K562 (cell line): ENCODE data around the gene MTOR. TPM values are rescaled to one million over a fixed set of nuclear protein-coding genes. Genes with fewer than 3 reads are reported as not detected.

Experiments used
- ADNP ChIP-seq: fragments of 200-800 bp; sonication (Bioruptor generic); IDR thresholded peaks from 2 replicates; pipeline ENCODE4 v1.6.1; 2016; ENCODE audit warnings: missing genetic modification characterization, missing compliant biosample characterization
- CREM ChIP-seq: IDR thresholded peaks from 2 replicates; pipeline ENCODE4 v1.6.1; 2014; ENCODE audit warnings: antibody characterized with exemption, low read depth
- DNMT1 ChIP-seq: fragments of 450-650 bp; IDR thresholded peaks from 2 replicates; pipeline ENCODE4 v1.6.1; 2016; ENCODE audit warnings: antibody characterized with exemption, mild to moderate bottlenecking
- FOXA3 ChIP-seq, 2 experiments: fragments of 450-650 bp in 1 of 2; sonication (generic) in 1 of 2; formaldehyde crosslinking; IDR thresholded peaks in 1 of 2; conservative IDR thresholded peaks in 1 of 2; 2 replicates each; pipeline versions ENCODE4 v1.4.0 to v1.8.0; 2020 to 2022; ENCODE audit warnings: mild to moderate bottlenecking in 2 of 2, missing genetic modification reagents in 1 of 2
- GATAD2B ChIP-seq: fragments of 450-650 bp; IDR thresholded peaks from 2 replicates; pipeline ENCODE4 v1.6.1; 2017; ENCODE audit warnings: mild to moderate bottlenecking, borderline replicate concordance
- HDAC2 ChIP-seq: fragments of 450-650 bp; IDR thresholded peaks from 2 replicates; pipeline ENCODE4 v1.6.1; 2016; ENCODE audit warnings: mild to moderate bottlenecking
- OTX1 ChIP-seq: fragments of 450-650 bp; formaldehyde crosslinking; IDR thresholded peaks from 2 replicates; pipeline ENCODE4 v1.4.0; 2022; ENCODE audit warnings: mild to moderate bottlenecking
- PCBP1 ChIP-seq: fragments of 200-400 bp; formaldehyde crosslinking; IDR thresholded peaks from 2 replicates; pipeline ENCODE4 v1.6.1; 2018; ENCODE audit warnings: mild to moderate bottlenecking, low read depth, low read length; ENCODE audit not compliant: poor library complexity, severe bottlenecking
- PCBP2 ChIP-seq: fragments of 200-400 bp; formaldehyde crosslinking; IDR thresholded peaks from 2 replicates; pipeline ENCODE4 v1.6.1; 2018; ENCODE audit warnings: low read length, low read depth, mild to moderate bottlenecking, moderate library complexity; ENCODE audit not compliant: poor library complexity, severe bottlenecking
- PHF8 ChIP-seq: fragments of 200-600 bp; sonication (generic); IDR thresholded peaks from 2 replicates; pipeline ENCODE4 v1.6.1; 2012; ENCODE audit warnings: mixed run types, mild to moderate bottlenecking, inconsistent platforms, low read length, moderate library complexity, borderline replicate concordance
- POLR2AphosphoS5 ChIP-seq: IDR thresholded peaks from 2 replicates; pipeline ENCODE4 v1.6.1; 2011; ENCODE audit warnings: mild to moderate bottlenecking, low read depth, low read length, moderate library complexity; ENCODE audit not compliant: control insufficient read depth, insufficient read depth
- SRSF7 ChIP-seq: fragments of 200-400 bp; formaldehyde crosslinking; optimal IDR thresholded peaks from 2 replicates; pipeline ENCODE3; 2017; ENCODE audit warnings: mild to moderate bottlenecking, low read depth, low read length
- STAT5B ChIP-seq: fragments of 250-450 bp; sonication (Bioruptor Pico); IDR thresholded peaks from 2 replicates; pipeline ENCODE4 v1.8.0; 2021; ENCODE audit warnings: mild to moderate bottlenecking, inconsistent platforms
- ZBTB1 ChIP-seq: sonication (generic); formaldehyde crosslinking; IDR thresholded peaks from 2 replicates; pipeline ENCODE4 v1.8.1; 2023; ENCODE audit warnings: missing genetic modification reagents, low read depth, mild to moderate bottlenecking, borderline replicate concordance
- ZNF212 ChIP-seq: fragments of 450-650 bp; formaldehyde crosslinking; IDR thresholded peaks from 2 replicates; pipeline ENCODE4 v1.4.0; 2020; ENCODE audit warnings: mild to moderate bottlenecking
- ZNF57 ChIP-seq: fragments of 450-650 bp; formaldehyde crosslinking; IDR thresholded peaks from 2 replicates; pipeline ENCODE4 v1.4.0; 2020; ENCODE audit warnings: mild to moderate bottlenecking, moderate library complexity
- ZNF584 ChIP-seq: fragments of 200-800 bp; sonication (Bioruptor generic); IDR thresholded peaks from 2 replicates; pipeline ENCODE4 v1.6.1; 2016; ENCODE audit warnings: low read depth, mild to moderate bottlenecking, missing genetic modification characterization, missing compliant biosample characterization
- polyA plus RNA-seq, 8 experiments: library from polyadenylated mRNA; depleted of rRNA in 4 of 8; stranded (reverse) in 5 of 8; unstranded in 3 of 8; fragments of >200 nt; fragmentation: Nextera tagmentation in 2 of 8; fragmentation: Illumina TruSeq in 1 of 8; extraction: Ambion mirVana in 2 of 8; extraction: Trizol in 1 of 8; gene quantifications; 2 replicates each; pipeline versions ENCODE4 v1.2.1 to v1.2.3, GENCODE V29; 2011 to 2014; ENCODE audit warnings: inconsistent platforms in 1 of 8, missing spikeins in 1 of 8
- total RNA-seq, 7 experiments: library from RNA; depleted of rRNA in 6 of 7; stranded (reverse); fragments of >200 nt in 6 of 7; fragmentation: Illumina TruSeq in 2 of 7; extraction: Trizol in 2 of 7; gene quantifications; 2 replicates each; pipeline versions ENCODE4 v1.2.1 to v1.2.3, GENCODE V29; 2011 to 2021; ENCODE audit warnings: low replicate concordance in 1 of 7
- TF ChIP-seq, protein P1 (sequence below): fragments of 450-650 bp; IDR thresholded peaks from 2 replicates; pipeline ENCODE4 v1.7.0; 2016; ENCODE audit warnings: borderline replicate concordance
- TF ChIP-seq, protein P2 (sequence below): fragments of 250-450 bp; sonication (Bioruptor Pico); IDR thresholded peaks from 2 replicates; pipeline ENCODE4 v1.5.0; 2022; ENCODE audit warnings: mild to moderate bottlenecking
- TF ChIP-seq, protein P3 (sequence below): IDR thresholded peaks from 2 replicates; pipeline ENCODE4 v1.6.1; 2011; ENCODE audit warnings: borderline replicate concordance, low read depth, mild to moderate bottlenecking, moderate library complexity, low read length; ENCODE audit not compliant: insufficient read depth, poor library complexity, severe bottlenecking
- TF ChIP-seq, protein P4 (sequence below): sonication (generic); formaldehyde crosslinking; IDR thresholded peaks from 2 replicates; pipeline ENCODE4 v1.9.0; 2022; ENCODE audit warnings: mild to moderate bottlenecking, missing genetic modification reagents

The MTOR gene
- total and polyA plus RNA-seq, 9 of the 15 experiments (the other 6 are each of a cell fraction or from before 2014, with no cell fraction given): 11.4 to 71.4 (median 52.2) TPM

DNA sequence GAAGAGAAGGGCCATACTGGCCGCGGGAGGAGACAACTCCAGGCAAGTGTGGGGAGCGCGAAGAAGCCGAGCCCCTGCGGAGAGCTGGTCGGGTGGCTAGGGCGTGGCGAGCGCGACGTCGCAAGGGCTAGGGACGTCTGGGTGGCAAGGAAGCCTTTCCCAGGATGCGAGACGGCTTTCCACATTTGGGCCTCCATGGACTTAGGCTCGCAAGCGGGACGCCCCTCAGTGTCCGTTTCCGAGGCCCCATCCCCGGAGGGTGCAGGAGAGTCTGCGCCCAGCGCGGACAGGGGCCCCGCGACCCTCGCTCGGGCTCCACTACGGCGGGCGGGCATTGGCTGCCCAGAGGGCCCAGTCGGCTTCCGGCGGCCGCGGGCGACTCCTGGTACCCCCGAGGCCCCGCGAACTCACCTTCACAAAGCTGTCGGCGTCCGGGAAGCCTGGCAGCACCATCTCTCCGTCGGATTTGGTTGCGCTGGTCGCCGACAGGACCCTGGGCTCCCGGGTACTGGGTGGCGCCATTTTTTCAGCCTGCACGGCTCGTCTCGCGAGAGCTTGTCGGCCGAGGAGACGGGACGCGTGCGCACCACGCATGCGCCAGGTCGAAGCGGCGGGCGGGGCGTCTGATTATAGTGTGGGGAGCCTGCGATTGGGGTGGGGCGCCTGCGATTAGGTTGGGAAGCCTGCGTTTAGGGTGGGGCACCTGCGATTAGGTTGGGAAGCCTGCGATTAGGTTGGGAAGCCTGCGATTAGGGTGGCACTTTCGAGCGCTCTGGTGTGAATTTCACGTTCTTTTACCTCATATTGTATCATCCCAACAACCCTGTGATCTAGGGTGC, 162.8 kb downstream of the MTOR start, which contains the start of gene EXOSC10 (continued):
- TF ChIP-seq, protein P1, sequence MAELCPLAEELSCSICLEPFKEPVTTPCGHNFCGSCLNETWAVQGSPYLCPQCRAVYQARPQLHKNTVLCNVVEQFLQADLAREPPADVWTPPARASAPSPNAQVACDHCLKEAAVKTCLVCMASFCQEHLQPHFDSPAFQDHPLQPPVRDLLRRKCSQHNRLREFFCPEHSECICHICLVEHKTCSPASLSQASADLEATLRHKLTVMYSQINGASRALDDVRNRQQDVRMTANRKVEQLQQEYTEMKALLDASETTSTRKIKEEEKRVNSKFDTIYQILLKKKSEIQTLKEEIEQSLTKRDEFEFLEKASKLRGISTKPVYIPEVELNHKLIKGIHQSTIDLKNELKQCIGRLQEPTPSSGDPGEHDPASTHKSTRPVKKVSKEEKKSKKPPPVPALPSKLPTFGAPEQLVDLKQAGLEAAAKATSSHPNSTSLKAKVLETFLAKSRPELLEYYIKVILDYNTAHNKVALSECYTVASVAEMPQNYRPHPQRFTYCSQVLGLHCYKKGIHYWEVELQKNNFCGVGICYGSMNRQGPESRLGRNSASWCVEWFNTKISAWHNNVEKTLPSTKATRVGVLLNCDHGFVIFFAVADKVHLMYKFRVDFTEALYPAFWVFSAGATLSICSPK: no peak
- TF ChIP-seq PCBP1 (no peak), OTX1 (CRISPR knock-in tag) (peak; percentile 57; the same call in 1 of the 2 replicates), CREM (peak; percentile 83), ADNP (no peak), HDAC2 (peak; percentile 20; the same call in 1 of the 2 replicates), SRSF7 (no peak), STAT5B (no peak), PHF8 (peak; percentile 99), DNMT1 (no peak), ZNF584 (no peak), FOXA3 (CRISPR knock-in tag; conservative IDR thresholded peaks at IDR 0.05 in 1 of 2, IDR thresholded peaks at IDR 0.05 in 1 of 2) (no peak; a peak in 1 of 4 replicates), PCBP2 (no peak), POLR2AphosphoS5 (peak; percentile 86), ZNF57 (CRISPR knock-in tag) (peak; percentile 48; the same call in 1 of the 2 replicates), ZBTB1 (CRISPR knock-in tag) (peak; percentile 82; the same call in 1 of the 2 replicates), ZNF212 (CRISPR knock-in tag) (0 out of 2 replicates have a peak, but pooled peaks have one; percentile 71), GATAD2B (no peak)
- TF ChIP-seq, protein P2, sequence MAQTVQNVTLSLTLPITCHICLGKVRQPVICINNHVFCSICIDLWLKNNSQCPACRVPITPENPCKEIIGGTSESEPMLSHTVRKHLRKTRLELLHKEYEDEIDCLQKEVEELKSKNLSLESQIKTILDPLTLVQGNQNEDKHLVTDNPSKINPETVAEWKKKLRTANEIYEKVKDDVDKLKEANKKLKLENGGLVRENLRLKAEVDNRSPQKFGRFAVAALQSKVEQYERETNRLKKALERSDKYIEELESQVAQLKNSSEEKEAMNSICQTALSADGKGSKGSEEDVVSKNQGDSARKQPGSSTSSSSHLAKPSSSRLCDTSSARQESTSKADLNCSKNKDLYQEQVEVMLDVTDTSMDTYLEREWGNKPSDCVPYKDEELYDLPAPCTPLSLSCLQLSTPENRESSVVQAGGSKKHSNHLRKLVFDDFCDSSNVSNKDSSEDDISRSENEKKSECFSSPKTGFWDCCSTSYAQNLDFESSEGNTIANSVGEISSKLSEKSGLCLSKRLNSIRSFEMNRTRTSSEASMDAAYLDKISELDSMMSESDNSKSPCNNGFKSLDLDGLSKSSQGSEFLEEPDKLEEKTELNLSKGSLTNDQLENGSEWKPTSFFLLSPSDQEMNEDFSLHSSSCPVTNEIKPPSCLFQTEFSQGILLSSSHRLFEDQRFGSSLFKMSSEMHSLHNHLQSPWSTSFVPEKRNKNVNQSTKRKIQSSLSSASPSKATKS (CRISPR knock-in tag): no peak
- TF ChIP-seq, protein P3, sequence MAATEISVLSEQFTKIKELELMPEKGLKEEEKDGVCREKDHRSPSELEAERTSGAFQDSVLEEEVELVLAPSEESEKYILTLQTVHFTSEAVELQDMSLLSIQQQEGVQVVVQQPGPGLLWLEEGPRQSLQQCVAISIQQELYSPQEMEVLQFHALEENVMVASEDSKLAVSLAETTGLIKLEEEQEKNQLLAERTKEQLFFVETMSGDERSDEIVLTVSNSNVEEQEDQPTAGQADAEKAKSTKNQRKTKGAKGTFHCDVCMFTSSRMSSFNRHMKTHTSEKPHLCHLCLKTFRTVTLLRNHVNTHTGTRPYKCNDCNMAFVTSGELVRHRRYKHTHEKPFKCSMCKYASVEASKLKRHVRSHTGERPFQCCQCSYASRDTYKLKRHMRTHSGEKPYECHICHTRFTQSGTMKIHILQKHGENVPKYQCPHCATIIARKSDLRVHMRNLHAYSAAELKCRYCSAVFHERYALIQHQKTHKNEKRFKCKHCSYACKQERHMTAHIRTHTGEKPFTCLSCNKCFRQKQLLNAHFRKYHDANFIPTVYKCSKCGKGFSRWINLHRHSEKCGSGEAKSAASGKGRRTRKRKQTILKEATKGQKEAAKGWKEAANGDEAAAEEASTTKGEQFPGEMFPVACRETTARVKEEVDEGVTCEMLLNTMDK: no peak
- TF ChIP-seq, protein P4, sequence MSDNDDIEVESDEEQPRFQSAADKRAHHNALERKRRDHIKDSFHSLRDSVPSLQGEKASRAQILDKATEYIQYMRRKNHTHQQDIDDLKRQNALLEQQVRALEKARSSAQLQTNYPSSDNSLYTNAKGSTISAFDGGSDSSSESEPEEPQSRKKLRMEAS (CRISPR knock-in tag): peak; percentile 30; the same call in 1 of the 2 replicates
